ENCODE data around the gene TMEM147. TPM values are rescaled to one million over a fixed set of nuclear protein-coding genes. Genes with fewer than 3 reads are reported as not detected.
A peak's percentile ranks its signal among the peaks of the same experiment; 100 is the strongest.

Gene TMEM147
- total RNA-seq, 2 donors from 2014 or later = 59.4 to 67.9 TPM

DNA sequence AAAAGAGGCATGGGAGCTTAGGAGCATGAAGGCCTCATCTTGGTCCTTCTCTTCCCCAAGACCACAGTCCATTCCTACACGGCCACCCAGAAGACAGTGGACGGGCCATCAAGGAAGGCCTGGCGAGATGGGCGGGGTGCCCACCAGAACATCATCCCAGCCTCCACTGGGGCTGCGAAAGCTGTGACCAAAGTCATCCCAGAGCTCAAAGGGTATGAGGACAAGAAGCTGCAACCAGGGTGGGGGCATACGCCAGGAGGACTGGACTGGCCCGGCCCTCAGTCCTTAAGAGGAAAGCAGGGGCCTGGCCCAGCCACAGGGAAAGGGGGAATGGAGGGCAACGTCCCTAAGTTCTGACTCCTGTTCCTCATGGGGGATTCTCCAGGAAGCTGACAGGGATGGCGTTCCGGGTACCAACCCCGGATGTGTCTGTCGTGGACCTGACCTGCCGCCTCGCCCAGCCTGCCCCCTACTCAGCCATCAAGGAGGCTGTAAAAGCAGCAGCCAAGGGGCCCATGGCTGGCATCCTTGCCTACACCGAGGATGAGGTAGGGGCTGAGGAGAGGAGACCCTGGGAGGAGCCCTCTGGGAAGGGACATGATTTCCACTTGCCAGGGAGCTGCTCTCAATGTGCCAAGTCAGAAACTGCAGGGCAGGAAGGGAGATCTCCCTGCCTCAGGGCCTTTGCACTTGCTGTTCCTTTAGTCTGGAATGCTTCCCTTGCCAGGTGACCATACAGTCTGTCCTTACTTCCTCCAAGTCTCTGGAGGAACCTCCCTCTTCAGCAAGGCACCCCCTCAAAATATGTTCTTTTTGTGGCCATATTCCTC is 1.9 kb upstream of the TMEM147 start:
- H3K27me3 ChIP-seq = no peaks in the 10 kb centered on the region
- intact Hi-C loops (cut with DNase I) = no loop called here
- WGBS, 2 donors = 90 to 93% methylated on average over 11 to 15 of the region's 15 CpGs
- ATAC-seq (no peak), DNase-seq (no peak)
- no peaks in the 10 kb centered on the region for H3K9me3 ChIP-seq
- peaks cover 25% of the 10 kb centered on the region for H3K4me1 ChIP-seq
- no peak overlapping the region for H3K27ac ChIP-seq
- H3K36me3 ChIP-seq (replicated peaks in 1 of 2; ENCODE audit: insufficient read depth in 1 of 2, low read depth in 2 of 2) = no peaks in the 10 kb centered on the region
- TF ChIP-seq, protein P1, sequence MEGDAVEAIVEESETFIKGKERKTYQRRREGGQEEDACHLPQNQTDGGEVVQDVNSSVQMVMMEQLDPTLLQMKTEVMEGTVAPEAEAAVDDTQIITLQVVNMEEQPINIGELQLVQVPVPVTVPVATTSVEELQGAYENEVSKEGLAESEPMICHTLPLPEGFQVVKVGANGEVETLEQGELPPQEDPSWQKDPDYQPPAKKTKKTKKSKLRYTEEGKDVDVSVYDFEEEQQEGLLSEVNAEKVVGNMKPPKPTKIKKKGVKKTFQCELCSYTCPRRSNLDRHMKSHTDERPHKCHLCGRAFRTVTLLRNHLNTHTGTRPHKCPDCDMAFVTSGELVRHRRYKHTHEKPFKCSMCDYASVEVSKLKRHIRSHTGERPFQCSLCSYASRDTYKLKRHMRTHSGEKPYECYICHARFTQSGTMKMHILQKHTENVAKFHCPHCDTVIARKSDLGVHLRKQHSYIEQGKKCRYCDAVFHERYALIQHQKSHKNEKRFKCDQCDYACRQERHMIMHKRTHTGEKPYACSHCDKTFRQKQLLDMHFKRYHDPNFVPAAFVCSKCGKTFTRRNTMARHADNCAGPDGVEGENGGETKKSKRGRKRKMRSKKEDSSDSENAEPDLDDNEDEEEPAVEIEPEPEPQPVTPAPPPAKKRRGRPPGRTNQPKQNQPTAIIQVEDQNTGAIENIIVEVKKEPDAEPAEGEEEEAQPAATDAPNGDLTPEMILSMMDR (IDR thresholded peaks at IDR 0.05) = no peak
- TF ChIP-seq POLR2A (IDR thresholded peaks at IDR 0.05) = no peak
- H3K4me3 ChIP-seq = no peak overlapping the region

DNA sequence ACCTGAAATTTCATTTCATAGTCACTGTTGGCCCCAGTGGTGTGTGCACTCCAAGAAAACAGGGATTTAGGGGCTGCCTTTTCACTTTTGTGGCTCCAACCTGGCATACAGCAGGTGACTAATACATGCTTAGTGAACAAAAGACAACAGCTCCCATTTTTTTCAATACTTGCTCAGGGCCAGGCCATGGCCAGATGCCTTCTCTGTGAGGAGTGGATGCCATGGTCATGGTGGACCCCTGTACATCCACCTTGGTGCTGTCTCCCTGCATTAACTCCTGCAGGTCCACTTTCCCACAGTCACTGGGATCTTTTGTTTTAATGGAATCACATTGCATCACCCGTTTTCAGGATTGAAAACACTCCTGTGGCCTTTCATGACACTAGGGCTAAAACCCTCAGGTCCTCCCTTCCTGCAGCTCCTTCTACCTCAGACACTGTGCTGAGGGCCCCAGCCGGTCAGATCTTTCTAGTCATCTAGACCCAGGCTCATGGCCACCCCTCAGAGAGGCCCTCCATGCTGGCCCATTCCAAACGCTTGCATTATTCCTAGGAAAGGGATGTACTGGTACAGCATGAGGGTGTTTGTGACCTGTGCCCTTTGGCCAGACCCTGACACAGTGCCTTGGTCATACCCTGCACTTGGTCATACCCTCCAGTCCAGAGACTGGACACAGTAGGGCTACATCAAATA is 1.2 kb upstream of the TMEM147 start:
- TF ChIP-seq, protein P1 (IDR thresholded peaks at IDR 0.05) = no peak
- no peak for TF ChIP-seq POLR2A (IDR thresholded peaks at IDR 0.05)
- intact Hi-C loops (cut with DNase I) = no loop called here
- WGBS, 2 donors = 77 to 93% methylated on average over 2 to 3 of the region's 3 CpGs
- no peak for DNase-seq
- Histone ChIP-seq H3K27ac (peak overlapping the region in 1 of 4 donors; percentile 79), H3K9me3 (no peaks in the 10 kb centered on the region), H3K4me1 (peaks cover 30% of the 10 kb centered on the region), H3K27me3 (no peaks in the 10 kb centered on the region), H3K4me3 (no peak overlapping the region), H3K36me3 (replicated peaks in 1 of 2; ENCODE audit: insufficient read depth in 1 of 2, low read depth in 2 of 2) (no peaks in the 10 kb centered on the region)
- no peak for ATAC-seq

DNA sequence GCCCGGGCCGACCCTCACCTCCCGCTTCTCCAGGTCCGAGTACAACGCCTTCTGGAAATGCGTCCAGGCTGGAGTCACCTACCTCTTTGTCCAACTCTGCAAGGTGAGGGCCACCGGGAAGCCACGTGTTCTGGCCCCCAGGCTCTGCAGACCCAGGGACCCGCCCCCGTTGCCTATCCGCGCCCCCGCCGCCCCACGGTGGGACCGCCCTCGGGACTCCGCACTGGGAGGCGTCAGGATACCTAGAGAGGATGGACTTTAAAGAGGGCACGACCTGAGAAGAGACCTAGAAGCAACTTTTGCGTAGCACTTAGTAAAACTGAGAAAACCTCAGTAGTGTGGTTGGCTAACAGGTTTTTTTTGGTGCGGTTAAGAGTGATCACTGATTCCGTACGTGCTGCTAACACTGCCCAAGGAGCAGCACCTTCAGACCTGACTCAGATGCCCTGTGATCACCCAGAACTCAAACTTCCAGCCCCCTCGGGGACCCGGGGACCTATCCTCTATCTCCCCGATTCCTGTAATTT is 492 bp downstream of the TMEM147 start:
- 0 to 1% methylated on average over 19 to 27 of the region's 27 CpGs for WGBS, 2 donors
- Histone ChIP-seq H3K27ac (peak overlapping the region; percentile 37 to 79 (median 49)), H3K36me3 (replicated peaks in 1 of 2; ENCODE audit: insufficient read depth in 1 of 2, low read depth in 2 of 2) (no peaks in the 10 kb centered on the region), H3K4me3 (peak overlapping the region; percentile 46 to 83), H3K4me1 (peaks cover 47% of the 10 kb centered on the region), H3K9me3 (no peaks in the 10 kb centered on the region), H3K27me3 (no peaks in the 10 kb centered on the region)
- ATAC-seq (peak; percentile 10), DNase-seq (peak; percentile 32 to 60 (median 46))
- TF ChIP-seq POLR2A (IDR thresholded peaks at IDR 0.05) = no peak
- TF ChIP-seq, protein P1 (IDR thresholded peaks at IDR 0.05) = no peak
- intact Hi-C loops (cut with DNase I) = no loop called here

DNA sequence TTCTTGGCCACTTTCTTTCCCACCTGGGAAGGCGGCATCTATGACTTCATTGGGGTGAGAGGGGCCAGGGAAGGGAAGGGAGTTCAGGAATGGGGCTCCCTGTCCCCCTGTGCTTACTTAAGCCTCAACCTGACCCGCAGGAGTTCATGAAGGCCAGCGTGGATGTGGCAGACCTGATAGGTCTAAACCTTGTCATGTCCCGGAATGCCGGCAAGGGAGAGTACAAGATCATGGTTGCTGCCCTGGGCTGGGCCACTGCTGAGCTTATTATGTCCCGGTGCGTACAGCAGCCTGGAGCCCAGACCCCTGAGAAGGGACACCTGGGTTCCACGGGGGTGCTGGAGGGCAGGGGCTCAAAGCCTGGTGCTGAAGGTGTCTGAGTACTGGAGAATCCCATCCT is 1.1 kb downstream of the TMEM147 start:
- no peak for DNase-seq
- H3K27me3 ChIP-seq = no peaks in the 10 kb centered on the region
- H3K9me3 ChIP-seq = no peaks in the 10 kb centered on the region
- H3K27ac ChIP-seq = no peak overlapping the region
- peak overlapping the region in 1 of 2 donors; percentile 83 for H3K4me3 ChIP-seq
- TF ChIP-seq, protein P1 (IDR thresholded peaks at IDR 0.05) = no peak
- TF ChIP-seq POLR2A (IDR thresholded peaks at IDR 0.05) = no peak
- H3K36me3 ChIP-seq (replicated peaks in 1 of 2; ENCODE audit: insufficient read depth in 1 of 2, low read depth in 2 of 2) = no peaks in the 10 kb centered on the region
- H3K4me1 ChIP-seq = peaks cover 53% of the 10 kb centered on the region
- 36 to 58% methylated on average over 5 to 8 of the region's 8 CpGs for WGBS, 2 donors
- intact Hi-C loops (cut with DNase I) = no loop called here
- no peak for ATAC-seq
